SU-DHL-6 (cell line): ENCODE results near the gene MBNL1.

Experiments used
- H2AFZ ChIP-seq: fragments of 200-600 bp; sonication (generic); 2 replicates; pipeline ENCODE4 v1.6.1; 2014; ENCODE audit warnings: low read depth, mild to moderate bottlenecking, moderate library complexity, mixed read lengths, antibody characterized with exemption, low read length; ENCODE audit not compliant: severe bottlenecking
- H3F3A ChIP-seq: fragments of 200-600 bp; shearing (Covaris generic); 2 replicates; pipeline ENCODE4 v1.6.0; 2016; ENCODE audit warnings: antibody characterized with exemption, mild to moderate bottlenecking; ENCODE audit not compliant: insufficient read depth
- H3K27ac ChIP-seq: fragments of 200-600 bp; sonication (generic); 2 replicates; pipeline ENCODE4 v1.5.1; 2016; ENCODE audit warnings: low read depth, mild to moderate bottlenecking, low read length, moderate library complexity, mixed read lengths
- H3K27me3 ChIP-seq: fragments of 200-600 bp; sonication (generic), shearing (Covaris generic); 2 replicates; pipeline ENCODE4 v1.6.0; 2014; ENCODE audit warnings: mild to moderate bottlenecking, low read length
- H3K36me3 ChIP-seq: fragments of 200-600 bp; sonication (generic); 2 replicates; pipeline ENCODE4 v1.6.1; 2014; ENCODE audit warnings: mild to moderate bottlenecking, low read length, mixed read lengths
- H3K4me2 ChIP-seq: fragments of 300-600, 200-600 bp; shearing (Covaris generic), sonication (generic); 2 replicates; pipeline ENCODE4 v1.6.0; 2014; ENCODE audit warnings: low read length, low read depth, mild to moderate bottlenecking; ENCODE audit not compliant: poor library complexity, severe bottlenecking
- H3K4me3 ChIP-seq: fragments of 200-600 bp; sonication (generic); 2 replicates; pipeline ENCODE4 v1.5.1; 2014; ENCODE audit warnings: antibody characterized with exemption, low read length, mild to moderate bottlenecking, mixed read lengths; ENCODE audit not compliant: insufficient read depth, poor library complexity, severe bottlenecking
- H3K79me2 ChIP-seq: fragments of 200-600 bp; sonication (generic); 2 replicates; pipeline ENCODE4 v1.6.1; 2014; ENCODE audit warnings: mild to moderate bottlenecking, low read length, moderate library complexity; ENCODE audit not compliant: insufficient read depth
- H3K9ac ChIP-seq: fragments of 200-600 bp; sonication (generic); 2 replicates; pipeline ENCODE4 v1.7.0; 2014; ENCODE audit warnings: mild to moderate bottlenecking, low read length
- H3K9me2 ChIP-seq: fragments of 200-600 bp; sonication (generic); replicated peaks from 2 replicates; pipeline ENCODE4 v1.6.1; 2014; ENCODE audit warnings: low read length; ENCODE audit not compliant: insufficient read depth
- H3K9me3 ChIP-seq: fragments of 200-600 bp; sonication (generic); 2 replicates; pipeline ENCODE4 v1.6.1; 2014; ENCODE audit warnings: low read length, mixed read lengths; ENCODE audit not compliant: insufficient read depth
- H4K20me1 ChIP-seq: fragments of 200-600 bp; sonication (generic); 2 replicates; pipeline ENCODE4 v1.6.1; 2014; ENCODE audit warnings: low read depth, mild to moderate bottlenecking, antibody characterized with exemption, low read length, moderate library complexity, mixed read lengths
- EZH2phosphoT487 ChIP-seq: fragments of 200-600 bp; sonication (generic), shearing (Covaris generic); conservative IDR thresholded peaks from 2 replicates; pipeline ENCODE4 v1.6.1; 2018; ENCODE audit warnings: mild to moderate bottlenecking, antibody characterized with exemption, low read length, moderate library complexity, mixed read lengths
- TF ChIP-seq, protein P1 (sequence below): fragments of 200-600 bp; sonication (generic); IDR thresholded peaks from one replicate; pipeline ENCODE4 v1.5.1; 2017; ENCODE audit warnings: antibody characterized with exemption, mild to moderate bottlenecking, low read length, moderate library complexity; ENCODE audit not compliant: insufficient read depth, poor library complexity, severe bottlenecking

The MBNL1 gene

DNA sequence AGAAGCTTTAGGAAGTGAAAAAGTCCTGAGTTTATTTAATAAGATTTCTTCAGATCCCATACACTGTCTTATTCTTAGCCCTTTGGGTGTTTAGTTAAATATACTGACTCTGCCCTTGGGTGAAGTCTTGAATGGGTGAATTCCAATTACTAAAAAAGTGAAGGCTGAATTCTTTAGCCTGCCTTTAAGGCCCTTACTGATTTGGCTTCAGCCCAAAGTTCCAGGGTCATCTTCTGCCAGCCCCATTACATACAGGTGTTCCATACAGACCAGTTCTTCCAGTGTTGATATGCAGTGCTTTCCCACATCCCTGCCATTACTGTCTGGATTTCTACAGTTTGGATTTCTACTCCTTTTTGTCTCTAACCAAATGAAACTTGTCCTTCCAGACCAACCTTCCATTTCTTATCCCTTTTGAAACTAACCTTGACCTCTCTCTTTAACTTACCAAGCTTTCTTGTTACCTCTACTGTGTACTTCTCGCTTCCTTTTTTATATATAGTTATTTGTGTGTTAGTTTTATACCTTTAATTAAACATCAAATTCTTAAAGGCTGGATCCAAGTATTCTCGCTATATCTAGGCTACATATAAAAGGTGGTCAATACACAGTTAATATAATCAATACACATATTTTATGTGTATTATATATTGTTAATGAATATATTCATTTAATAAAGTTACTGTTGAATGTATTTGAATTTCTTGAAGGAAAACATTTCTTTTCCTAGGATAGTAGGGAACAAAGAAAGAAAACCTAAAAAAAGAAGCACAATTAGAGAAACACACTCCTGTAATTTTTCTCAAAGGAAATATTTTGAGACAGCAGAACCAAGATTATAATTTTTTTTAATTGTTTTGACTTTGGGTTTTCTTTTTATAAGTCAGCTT is 15.0 kb downstream of the MBNL1 start:
- H3K9ac ChIP-seq: peak overlapping the region; percentile 4; the same call in 1 of the 2 replicates
- peaks cover 97% of the 10 kb centered on the region for H3K79me2 ChIP-seq
- no peak overlapping the region for H2AFZ ChIP-seq
- H4K20me1 ChIP-seq: peaks cover 87% of the 10 kb centered on the region
- H3K9me3 ChIP-seq: no peaks in the 10 kb centered on the region
- H3F3A ChIP-seq: peaks cover 64% of the 10 kb centered on the region
- peak overlapping the region; percentile 48 for H3K27ac ChIP-seq
- H3K4me3 ChIP-seq: peak overlapping the region; percentile 12
- peak overlapping the region; percentile 91 for H3K4me2 ChIP-seq
- H3K9me2 ChIP-seq: no peaks in the 10 kb centered on the region
- TF ChIP-seq, protein P1, sequence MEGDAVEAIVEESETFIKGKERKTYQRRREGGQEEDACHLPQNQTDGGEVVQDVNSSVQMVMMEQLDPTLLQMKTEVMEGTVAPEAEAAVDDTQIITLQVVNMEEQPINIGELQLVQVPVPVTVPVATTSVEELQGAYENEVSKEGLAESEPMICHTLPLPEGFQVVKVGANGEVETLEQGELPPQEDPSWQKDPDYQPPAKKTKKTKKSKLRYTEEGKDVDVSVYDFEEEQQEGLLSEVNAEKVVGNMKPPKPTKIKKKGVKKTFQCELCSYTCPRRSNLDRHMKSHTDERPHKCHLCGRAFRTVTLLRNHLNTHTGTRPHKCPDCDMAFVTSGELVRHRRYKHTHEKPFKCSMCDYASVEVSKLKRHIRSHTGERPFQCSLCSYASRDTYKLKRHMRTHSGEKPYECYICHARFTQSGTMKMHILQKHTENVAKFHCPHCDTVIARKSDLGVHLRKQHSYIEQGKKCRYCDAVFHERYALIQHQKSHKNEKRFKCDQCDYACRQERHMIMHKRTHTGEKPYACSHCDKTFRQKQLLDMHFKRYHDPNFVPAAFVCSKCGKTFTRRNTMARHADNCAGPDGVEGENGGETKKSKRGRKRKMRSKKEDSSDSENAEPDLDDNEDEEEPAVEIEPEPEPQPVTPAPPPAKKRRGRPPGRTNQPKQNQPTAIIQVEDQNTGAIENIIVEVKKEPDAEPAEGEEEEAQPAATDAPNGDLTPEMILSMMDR: no peak
- no peak for TF ChIP-seq EZH2phosphoT487
- H3K36me3 ChIP-seq: no peaks in the 10 kb centered on the region
- no peaks in the 10 kb centered on the region for H3K27me3 ChIP-seq

DNA sequence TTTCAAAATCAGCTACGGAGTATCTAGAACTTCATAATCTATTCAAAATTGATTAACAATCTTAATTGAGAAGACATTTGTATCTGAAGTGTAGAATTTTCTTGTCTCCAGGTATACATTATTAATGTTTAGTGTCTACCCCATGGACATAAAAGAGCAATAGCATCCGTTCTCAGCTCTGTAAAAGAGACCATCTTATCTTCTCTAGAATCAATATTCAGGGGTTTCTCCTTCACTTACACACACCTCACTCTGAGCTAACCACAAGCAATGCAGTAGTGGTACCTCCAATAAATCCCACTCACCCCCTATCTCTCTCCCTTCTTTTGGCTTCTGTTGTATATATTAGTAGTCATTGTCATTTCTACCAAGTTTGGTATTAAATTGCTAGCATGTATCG is 16.2 kb downstream of the MBNL1 start:
- Histone ChIP-seq H3K4me3 (no peak overlapping the region), H3K27me3 (no peaks in the 10 kb centered on the region), H3K9me2 (no peaks in the 10 kb centered on the region), H2AFZ (no peak overlapping the region), H3K79me2 (peaks cover 97% of the 10 kb centered on the region), H3F3A (peaks cover 56% of the 10 kb centered on the region), H3K4me2 (peak overlapping the region; percentile 91), H3K36me3 (0 out of 2 replicates have a peak, but pooled peaks cover 5% of the 10 kb centered on the region), H3K27ac (peak overlapping the region; percentile 48; the same call in 1 of the 2 replicates), H3K9me3 (no peaks in the 10 kb centered on the region), H4K20me1 (peaks cover 89% of the 10 kb centered on the region), H3K9ac (0 out of 2 replicates have a peak overlapping the region, but pooled peaks have one; percentile 3)
- TF ChIP-seq, protein P1: no peak
- TF ChIP-seq EZH2phosphoT487: no peak

DNA sequence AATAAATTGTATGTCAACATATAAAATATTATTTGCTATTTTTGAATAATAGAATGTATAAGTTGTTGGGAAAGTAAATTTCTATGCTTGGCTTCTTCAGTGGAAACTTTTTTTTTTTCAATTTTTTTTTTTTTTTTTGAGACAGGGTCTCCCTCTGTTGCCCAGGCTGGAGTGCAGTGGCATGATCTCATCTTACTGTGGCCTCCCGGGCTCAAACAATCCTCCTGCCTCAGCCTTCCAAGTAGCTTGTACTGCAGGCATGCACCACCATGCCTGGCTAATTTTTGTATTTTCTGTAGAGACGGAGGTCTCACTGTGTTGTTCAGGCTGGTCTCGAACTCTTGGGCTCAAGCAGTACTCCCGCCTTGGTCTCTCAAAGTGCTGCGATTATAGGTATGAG is 16.8 kb downstream of the MBNL1 start:
- peaks cover 58% of the 10 kb centered on the region for H3F3A ChIP-seq
- H3K9me3 ChIP-seq: no peaks in the 10 kb centered on the region
- no peak overlapping the region for H3K4me3 ChIP-seq
- peaks cover 97% of the 10 kb centered on the region for H3K79me2 ChIP-seq
- TF ChIP-seq, protein P1: no peak
- TF ChIP-seq EZH2phosphoT487: no peak
- H3K4me2 ChIP-seq: peak overlapping the region; percentile 91
- H2AFZ ChIP-seq: no peak overlapping the region
- H3K27ac ChIP-seq: peak overlapping the region; percentile 48; the same call in 1 of the 2 replicates
- no peaks in the 10 kb centered on the region for H3K27me3 ChIP-seq
- no peaks in the 10 kb centered on the region for H3K9me2 ChIP-seq
- 0 out of 2 replicates have a peak, but pooled peaks cover 6% of the 10 kb centered on the region for H3K36me3 ChIP-seq
- no peak overlapping the region for H3K9ac ChIP-seq
- peaks cover 89% of the 10 kb centered on the region for H4K20me1 ChIP-seq
